SK-N-SH treated with all-trans-retinoic acid at 6 μM for 48 hours (cell line): Measurements from ENCODE around the gene FBXL5.

Source experiments
- ATAC-seq: fragments of 200-7000 bp; cut with Tn5 transposase; 3 replicates; pipeline ENCODE4 v1.9.1; 2020; ENCODE audit warnings: mild to moderate bottlenecking, moderate library complexity
- ARNTL ChIP-seq: fragments of 450-650 bp; formaldehyde crosslinking; IDR thresholded peaks from 2 replicates; pipeline ENCODE4 v1.5.0; 2020; ENCODE audit warnings: low read depth, mild to moderate bottlenecking, moderate library complexity, borderline replicate concordance
- BACH2 ChIP-seq: fragments of 250-450 bp; sonication (Bioruptor Pico); IDR thresholded peaks from 2 replicates; pipeline ENCODE4 v1.9.0; 2021; ENCODE audit warnings: mild to moderate bottlenecking, borderline replicate concordance
- CREB5 ChIP-seq: fragments of 250-450 bp; sonication (Bioruptor Pico); IDR thresholded peaks from 2 replicates; pipeline ENCODE4 v1.5.1; 2020; ENCODE audit warnings: low read depth, mild to moderate bottlenecking, moderate library complexity
- CSDC2 ChIP-seq: fragments of 250-450 bp; sonication (Bioruptor Pico); IDR thresholded peaks from 2 replicates; pipeline ENCODE4 v1.5.0; 2020; ENCODE audit warnings: mild to moderate bottlenecking, moderate library complexity
- CSRNP3 ChIP-seq: fragments of 250-450 bp; sonication (Bioruptor Pico); IDR thresholded peaks from 2 replicates; pipeline ENCODE4 v1.5.1; 2021; ENCODE audit warnings: mild to moderate bottlenecking, moderate library complexity
- ESRRG ChIP-seq: fragments of 250-450 bp; sonication (Bioruptor Pico); IDR thresholded peaks from 2 replicates; pipeline ENCODE4 v1.6.1; 2021; ENCODE audit warnings: mild to moderate bottlenecking
- GLIS3 ChIP-seq: fragments of 250-450 bp; sonication (Bioruptor Pico); IDR thresholded peaks from 2 replicates; pipeline ENCODE4 v1.5.0; 2020; ENCODE audit warnings: mild to moderate bottlenecking, moderate library complexity
- ISL1 ChIP-seq: fragments of 250-450 bp; sonication (Bioruptor Pico); IDR thresholded peaks from 2 replicates; pipeline ENCODE4 v2.1.2; 2022; ENCODE audit warnings: mild to moderate bottlenecking, moderate library complexity
- OSR1 ChIP-seq: fragments of 250-450 bp; sonication (Bioruptor Pico); IDR thresholded peaks from 2 replicates; pipeline ENCODE4 v1.8.0; 2022; ENCODE audit warnings: moderate library complexity, mild to moderate bottlenecking, inconsistent platforms
- PATZ1 ChIP-seq: fragments of 250-450 bp; sonication (Bioruptor Pico); IDR thresholded peaks from 2 replicates; pipeline ENCODE4 v1.8.0; 2020; ENCODE audit warnings: mild to moderate bottlenecking, moderate library complexity, borderline replicate concordance
- POU6F1 ChIP-seq: fragments of 250-450 bp; sonication (Bioruptor Pico); IDR thresholded peaks from 2 replicates; pipeline ENCODE4 v1.8.0; 2021; ENCODE audit warnings: low read depth, mild to moderate bottlenecking, moderate library complexity, borderline replicate concordance
- PPARA ChIP-seq: fragments of 250-450 bp; sonication (Bioruptor Pico); IDR thresholded peaks from 2 replicates; pipeline ENCODE4 v1.5.0; 2020; ENCODE audit warnings: mild to moderate bottlenecking, borderline replicate concordance
- RARB ChIP-seq: fragments of 250-450 bp; sonication (Bioruptor Pico); IDR thresholded peaks from 2 replicates; pipeline ENCODE4 v1.8.0; 2021; ENCODE audit warnings: mild to moderate bottlenecking, moderate library complexity
- SNAI2 ChIP-seq: fragments of 250-450 bp; sonication (Bioruptor Pico); IDR thresholded peaks from 2 replicates; pipeline ENCODE4 v1.5.0; 2020; ENCODE audit warnings: mild to moderate bottlenecking, moderate library complexity
- TCF4 ChIP-seq: fragments of 250-450 bp; sonication (Bioruptor Pico); IDR thresholded peaks from 2 replicates; pipeline ENCODE4 v1.8.0; 2021; ENCODE audit warnings: mild to moderate bottlenecking, moderate library complexity, borderline replicate concordance
- TOX ChIP-seq: fragments of 250-450 bp; sonication (Bioruptor Pico); IDR thresholded peaks from 2 replicates; pipeline ENCODE4 v1.8.0; 2021; ENCODE audit warnings: mild to moderate bottlenecking, moderate library complexity, borderline replicate concordance
- TSHZ2 ChIP-seq: fragments of 250-450 bp; sonication (Bioruptor Pico); IDR thresholded peaks from 2 replicates; pipeline ENCODE4 v1.5.0; 2020; ENCODE audit warnings: mild to moderate bottlenecking, moderate library complexity
- ZC3H10 ChIP-seq: fragments of 250-450 bp; sonication (Bioruptor Pico); IDR thresholded peaks from 2 replicates; pipeline ENCODE4 v1.5.1; 2021; ENCODE audit warnings: mild to moderate bottlenecking, moderate library complexity
- ZFP3 ChIP-seq: fragments of 250-450 bp; sonication (Bioruptor Pico); IDR thresholded peaks from 2 replicates; pipeline ENCODE4 v1.5.0; 2020; ENCODE audit warnings: mild to moderate bottlenecking, moderate library complexity
- ZFP30 ChIP-seq: fragments of 450-650 bp; formaldehyde crosslinking; IDR thresholded peaks from 2 replicates; pipeline ENCODE4 v1.5.0; 2022; ENCODE audit warnings: mild to moderate bottlenecking, moderate library complexity
- ZNF565 ChIP-seq: fragments of 450-650 bp; formaldehyde crosslinking; conservative IDR thresholded peaks from 2 replicates; pipeline ENCODE4 v1.5.0; 2020; ENCODE audit warnings: low read depth, mild to moderate bottlenecking, moderate library complexity
- ZNF70 ChIP-seq: fragments of 450-650 bp; formaldehyde crosslinking; IDR thresholded peaks from 2 replicates; pipeline ENCODE4 v1.5.0; 2020; ENCODE audit warnings: mild to moderate bottlenecking, moderate library complexity
- ZNF8 ChIP-seq: fragments of 450-650 bp; formaldehyde crosslinking; IDR thresholded peaks from 2 replicates; pipeline ENCODE4 v1.5.0; 2020; ENCODE audit warnings: mild to moderate bottlenecking, moderate library complexity

The FBXL5 gene

GRCh38 chr4:15658781-15659180 lies 3.6 kb upstream of the FBXL5 start:
- TF ChIP-seq CSRNP3 (CRISPR knock-in tag) = no peak
- TF ChIP-seq ZC3H10 (CRISPR knock-in tag) = no peak
- no peak for TF ChIP-seq BACH2 (CRISPR knock-in tag)
- no peak for TF ChIP-seq PATZ1 (CRISPR knock-in tag)
- TF ChIP-seq CSDC2 (CRISPR knock-in tag) = no peak
- no peak for ATAC-seq

GRCh38 chr4:15658136-15658770 lies 3.1 kb upstream of the FBXL5 start:
- TF ChIP-seq SNAI2 = no peak
- TF ChIP-seq ZNF8 (CRISPR knock-in tag) = no peak
- no peak for TF ChIP-seq ZNF70 (CRISPR knock-in tag)
- TF ChIP-seq ZFP30 (CRISPR knock-in tag) = no peak
- no peak for TF ChIP-seq BACH2 (CRISPR knock-in tag)
- no peak for TF ChIP-seq ZNF565 (CRISPR knock-in tag)
- no peak for TF ChIP-seq ZFP3 (CRISPR knock-in tag)
- no peak for TF ChIP-seq ZC3H10 (CRISPR knock-in tag)
- TF ChIP-seq CSRNP3 (CRISPR knock-in tag) = no peak
- TF ChIP-seq CSDC2 (CRISPR knock-in tag) = no peak
- TF ChIP-seq ARNTL (CRISPR knock-in tag) = no peak
- TF ChIP-seq TCF4 = no peak
- no peak for TF ChIP-seq PATZ1 (CRISPR knock-in tag)
- TF ChIP-seq ESRRG (CRISPR knock-in tag) = no peak
- TF ChIP-seq RARB = no peak
- no peak for TF ChIP-seq OSR1 (CRISPR knock-in tag)
- no peak for TF ChIP-seq PPARA (CRISPR knock-in tag)
- no peak for TF ChIP-seq CREB5 (CRISPR knock-in tag)
- no peak for TF ChIP-seq TOX (CRISPR knock-in tag)
- no peak for ATAC-seq

- no peak for ATAC-seq
- TF ChIP-seq ZNF70 (CRISPR knock-in tag) (no peak), ISL1 (CRISPR knock-in tag) (0 out of 2 replicates have a peak, but pooled peaks have one; percentile 29), GLIS3 (CRISPR knock-in tag) (no peak), ZNF565 (CRISPR knock-in tag) (no peak)
- TF ChIP-seq, all 23 proteins: peak for 1
Measured at GRCh38 chr4:15657366-15657765, 2.2 kb upstream of the FBXL5 start.

- ATAC-seq = no peak
- TF ChIP-seq ZFP30 (CRISPR knock-in tag) = no peak
- TF ChIP-seq CSDC2 (CRISPR knock-in tag) = no peak
- no peak for TF ChIP-seq ZFP3 (CRISPR knock-in tag)
- TF ChIP-seq ZNF70 (CRISPR knock-in tag) = no peak
- no peak for TF ChIP-seq TCF4
- TF ChIP-seq ARNTL (CRISPR knock-in tag) = no peak
- TF ChIP-seq TSHZ2 (CRISPR knock-in tag) = no peak
- TF ChIP-seq OSR1 (CRISPR knock-in tag) = no peak
- TF ChIP-seq POU6F1 (CRISPR knock-in tag) = no peak
Measured at GRCh38 chr4:15656038-15656470, 897 bp upstream of the FBXL5 start.
